HFF-Myc (cell line): ENCODE results near the gene CNGA3.

Experiments used
- DNase-seq: peaks from one replicate; pipeline ENCODE4 v3.0.0-alpha.2; 2011; ENCODE audit warnings: low read depth; ENCODE audit errors: extremely low read depth
- H3K4me3 ChIP-seq: replicated peaks from 2 replicates; pipeline ENCODE4 v1.5.1; 2011; ENCODE audit warnings: low read depth, mild to moderate bottlenecking, control low read depth, low read length
- CTCF ChIP-seq: IDR thresholded peaks from 2 replicates; pipeline ENCODE4 v1.5.1; 2012; ENCODE audit warnings: mild to moderate bottlenecking, low read depth, low read length, control low read depth; ENCODE audit errors: missing control alignments

CNGA3 gene

GRCh38 chr2:98445683-98446581 lies 99.7 kb downstream of the CNGA3 start:
- DNase-seq = no peak
- H3K4me3 ChIP-seq = peak overlapping the region; percentile 58
- TF ChIP-seq CTCF = no peak

- H3K4me3 ChIP-seq = no peak overlapping the region
- no peak for TF ChIP-seq CTCF
- no peak for DNase-seq
Observed at GRCh38 chr2:98446850-98447249, 100.6 kb downstream of the CNGA3 start.
